Chondrocyte (in vitro differentiated cells): ENCODE measurements around the gene ADGRA1. TPM values are rescaled to one million over a fixed set of nuclear protein-coding genes. Genes with fewer than 3 reads are reported as not detected.

Experiments
- DNase-seq: peaks from one replicate; pipeline ENCODE4 v3.0.0; 2021; ENCODE audit warnings: mixed read lengths, low spot score
- H3K27ac Mint-ChIP-seq: one replicate; pipeline ENCODE4 v1.8.0; 2021; ENCODE audit warnings: mild to moderate bottlenecking, moderate library complexity, mixed read lengths; ENCODE audit not compliant: unreplicated experiment
- H3K27me3 Mint-ChIP-seq: 2 replicates; pipeline ENCODE4 v1.8.0; 2021; ENCODE audit warnings: low read depth, mixed read lengths
- H3K36me3 Mint-ChIP-seq: 2 replicates; pipeline ENCODE4 v1.8.0; 2021; ENCODE audit warnings: low read depth, mixed read lengths
- H3K4me1 Mint-ChIP-seq: 2 replicates; pipeline ENCODE4 v1.8.0; 2021; ENCODE audit warnings: low read depth, mild to moderate bottlenecking, mixed read lengths
- H3K4me3 Mint-ChIP-seq: one replicate; pipeline ENCODE4 v1.8.0; 2021; ENCODE audit warnings: mild to moderate bottlenecking, moderate library complexity, mixed read lengths; ENCODE audit not compliant: unreplicated experiment
- H3K9me3 Mint-ChIP-seq: 2 replicates; pipeline ENCODE4 v1.8.0; 2021; ENCODE audit warnings: low read depth, mixed read lengths
- CTCF ChIP-seq: fragments of 200-600 bp; sonication (generic); IDR thresholded peaks from 2 replicates; pipeline ENCODE4 v1.5.0; 2021; ENCODE audit warnings: antibody characterized with exemption, mild to moderate bottlenecking, moderate library complexity
- total RNA-seq: library from RNA; stranded (reverse); gene quantifications from 3 replicates; pipeline ENCODE4 v1.2.1, GENCODE V29; 2021

The ADGRA1 gene
- total RNA-seq, 1 donor from 2014 or later, result not detected

DNA sequence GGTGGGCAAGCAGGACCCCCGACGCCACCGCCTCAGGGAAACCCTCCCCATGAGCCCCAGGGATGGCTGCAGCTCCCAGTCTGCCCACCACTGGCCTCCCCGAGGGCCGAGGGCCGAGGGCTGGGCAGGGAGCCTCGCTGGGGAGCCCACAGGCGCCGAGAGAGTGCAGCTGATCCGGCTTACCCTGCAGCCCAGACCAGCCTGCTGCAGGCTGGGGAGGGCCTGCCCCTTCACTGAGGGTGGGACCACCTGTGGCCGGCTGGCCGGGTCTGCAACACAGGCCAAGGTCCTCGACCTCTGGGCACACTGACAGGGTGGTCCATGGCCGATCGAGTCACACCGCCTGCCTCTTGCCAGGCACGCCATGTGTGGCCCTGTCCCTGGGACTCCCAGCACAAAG is 27.3 kb upstream of the ADGRA1 start:
- Mint-ChIP-seq H3K4me1 (no peaks in the 10 kb centered on the region), H3K27ac (no peak overlapping the region), H3K9me3 (no peaks in the 10 kb centered on the region), H3K4me3 (no peak overlapping the region), H3K36me3 (no peaks in the 10 kb centered on the region), H3K27me3 (peaks cover 7% of the 10 kb centered on the region)
- no peak for DNase-seq
- TF ChIP-seq CTCF, result no peak

GRCh38 chr10:133060881-133061280 is 26.8 kb upstream of the ADGRA1 start:
- Mint-ChIP-seq H3K27ac (no peak overlapping the region), H3K9me3 (no peaks in the 10 kb centered on the region), H3K4me3 (no peak overlapping the region), H3K36me3 (no peaks in the 10 kb centered on the region), H3K27me3 (peaks cover 7% of the 10 kb centered on the region), H3K4me1 (no peaks in the 10 kb centered on the region)
- no peak for DNase-seq
- TF ChIP-seq CTCF, result no peak

- H3K4me1 Mint-ChIP-seq, result no peaks in the 10 kb centered on the region
- no peak for TF ChIP-seq CTCF
- no peak overlapping the region for H3K27ac Mint-ChIP-seq
- no peak for DNase-seq
- H3K9me3 Mint-ChIP-seq, result no peaks in the 10 kb centered on the region
- peaks cover 7% of the 10 kb centered on the region for H3K27me3 Mint-ChIP-seq
- no peaks in the 10 kb centered on the region for H3K36me3 Mint-ChIP-seq
- H3K4me3 Mint-ChIP-seq, result no peak overlapping the region
Observed at GRCh38 chr10:133061296-133062038, 26.3 kb upstream of the ADGRA1 start.

- no peaks in the 10 kb centered on the region for H3K9me3 Mint-ChIP-seq
- no peak overlapping the region for H3K4me3 Mint-ChIP-seq
- DNase-seq, result no peak
- H3K27me3 Mint-ChIP-seq, result peaks cover 7% of the 10 kb centered on the region
- H3K27ac Mint-ChIP-seq, result no peak overlapping the region
- no peak for TF ChIP-seq CTCF
- no peaks in the 10 kb centered on the region for H3K36me3 Mint-ChIP-seq
- peaks cover 2% of the 10 kb centered on the region for H3K4me1 Mint-ChIP-seq
Observed at GRCh38 chr10:133062085-133062484, 25.6 kb upstream of the ADGRA1 start.

DNA sequence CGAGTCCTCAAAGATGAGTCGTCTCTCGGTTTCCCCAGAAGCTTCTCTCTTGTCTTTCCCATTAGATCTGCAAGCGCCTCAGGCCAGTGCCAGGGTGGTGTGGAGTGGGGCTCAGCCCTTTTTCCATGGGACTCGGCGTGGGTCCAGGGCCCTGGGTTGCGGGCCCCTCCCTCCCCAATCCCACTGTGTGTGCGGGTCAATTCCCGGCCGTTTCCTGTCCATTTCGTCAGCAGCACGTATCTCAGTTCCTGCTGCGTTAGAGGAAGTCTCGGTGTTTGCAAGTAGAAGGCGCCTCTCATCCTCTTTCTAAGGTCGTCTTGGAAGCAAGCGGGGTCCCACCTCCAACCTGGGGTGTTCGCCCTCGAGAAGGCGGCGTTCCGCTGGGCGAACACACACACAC is 25.1 kb upstream of the ADGRA1 start:
- H3K27me3 Mint-ChIP-seq, result peaks cover 10% of the 10 kb centered on the region
- DNase-seq, result no peak
- no peaks in the 10 kb centered on the region for H3K9me3 Mint-ChIP-seq
- H3K36me3 Mint-ChIP-seq, result no peaks in the 10 kb centered on the region
- peaks cover 7% of the 10 kb centered on the region for H3K4me1 Mint-ChIP-seq
- H3K4me3 Mint-ChIP-seq, result no peak overlapping the region
- H3K27ac Mint-ChIP-seq, result no peak overlapping the region
- no peak for TF ChIP-seq CTCF
